Measurements from ENCODE around the gene DTNB. TPM values are rescaled to one million over a fixed set of nuclear protein-coding genes. Genes with fewer than 3 reads are reported as not detected.

DTNB gene
- total and polyA plus RNA-seq, 2 of the 4 experiments (the other 2 are of a cell fraction), result 3.8 to 5.3 TPM

DNA sequence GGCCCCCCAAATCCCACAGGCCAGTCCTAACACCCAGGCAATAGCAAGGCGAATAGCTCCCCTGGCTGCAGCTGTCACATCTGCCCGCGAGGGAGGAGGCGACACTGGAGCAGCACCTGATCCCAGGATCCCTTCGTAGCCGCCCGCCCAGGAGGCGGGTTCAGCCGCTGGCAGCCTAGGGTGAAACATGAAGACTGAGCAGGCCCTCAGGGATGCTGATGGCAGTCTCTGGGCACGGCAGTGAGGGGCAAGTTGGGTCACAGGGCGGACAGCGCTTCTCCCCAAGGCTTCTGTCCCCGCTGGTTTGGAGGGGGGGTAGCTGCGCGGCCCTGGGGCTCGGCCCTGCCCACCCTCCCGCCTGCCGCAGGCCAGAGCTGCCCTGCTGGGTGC is 333.6 kb downstream of the DTNB start:
- H3K4ac ChIP-seq (ENCODE audit: low read depth, low read length), result no peak overlapping the region
- no peak overlapping the region for H2BK20ac ChIP-seq (ENCODE audit: low read depth, low read length)
- no peak overlapping the region for H3K18ac ChIP-seq (ENCODE audit: low read depth, low read length)
- no peak overlapping the region for H4K91ac ChIP-seq (ENCODE audit: insufficient read depth, low read depth, low read length)
- no peak overlapping the region for H3K23ac ChIP-seq (ENCODE audit: low read depth, low read length)
- H4K20me1 ChIP-seq (ENCODE audit: insufficient read depth, low read length), result peaks cover 49% of the 10 kb centered on the region
- ChIA-PET CTCF (no interaction called here), POLR2A (ENCODE audit: unreplicated experiment) (no interaction called here)
- no peak overlapping the region for H2BK15ac ChIP-seq (ENCODE audit: low read depth, low read length)
- H3K27me3 ChIP-seq (ENCODE audit: control insufficient read depth, insufficient read depth, low read length), result no peaks in the 10 kb centered on the region
- no peak overlapping the region; the same call in 1 of the 2 replicates for H3K4me2 ChIP-seq (ENCODE audit: low read depth, low read length)
- no peak overlapping the region for H4K5ac ChIP-seq (ENCODE audit: low read depth, low read length)
- H2BK5ac ChIP-seq (ENCODE audit: low read depth, low read length, poor library complexity, severe bottlenecking), result no peak overlapping the region
- H3K4me3 ChIP-seq (ENCODE audit: insufficient read depth, low read depth, low read length), result no peak overlapping the region; the same call in 1 of the 2 replicates
- intact Hi-C loops (cut with micrococcal nuclease) (no loop called here), dilution Hi-C loops (cut with HindIII; ENCODE audit: low sequenced_read_pairs, unreplicated experiment) (no loop called here), in situ Hi-C loops (cut with MboI; ENCODE audit: low sequenced_read_pairs) (no loop called here)
- H3K9ac ChIP-seq (ENCODE audit: low read depth, low read length), result no peak overlapping the region
- 33% methylated on average over 2 of the region's 18 CpGs; no CpG with 5 or more reads in 1 of the 2 experiments for WGBS, 2 experiments (ENCODE audit: extremely low coverage in 2 of 2, insufficient read length in 1 of 2)
- H4K8ac ChIP-seq (ENCODE audit: low read depth in 2 of 2, low read length in 2 of 2), result no peak overlapping the region
- H2BK120ac ChIP-seq (ENCODE audit: low read depth, low read length), result no peak overlapping the region
- no peak overlapping the region for H3K14ac ChIP-seq (replicated peaks; ENCODE audit: low read depth, low read length)
- H3K4me1 ChIP-seq (ENCODE audit: control insufficient read depth, insufficient read depth, low read length), result peaks cover 8% of the 10 kb centered on the region; the same call in 1 of the 2 replicates
- no TSS peak for BruUV-seq (replicated peaks)
- no peaks in the 10 kb centered on the region; the same call in 1 of the 2 replicates for H3K9me1 ChIP-seq (ENCODE audit: insufficient read depth, low read length)
- no peak overlapping the region for H2AK9ac ChIP-seq (replicated peaks; ENCODE audit: low read depth, low read length, poor library complexity)
- no peak for DNase-seq
- no peak for ATAC-seq (ENCODE audit: low read depth)
- TF ChIP-seq MAFK (IDR thresholded peaks at IDR 0.05; ENCODE audit: low read depth, low read length) (no peak), BHLHE40 (IDR thresholded peaks at IDR 0.05; ENCODE audit: low read depth, low read length) (no peak), CEBPB (IDR thresholded peaks at IDR 0.05; ENCODE audit: low read depth, low read length) (no peak), POLR2A (IDR thresholded peaks at IDR 0.05; ENCODE audit: low read depth, low read length) (no peak), CHD1 (IDR thresholded peaks at IDR 0.05; ENCODE audit: low read depth, low read length) (no peak), RCOR1 (IDR thresholded peaks at IDR 0.05; ENCODE audit: insufficient replicate concordance, low read length) (no peak), RAD21 (IDR thresholded peaks at IDR 0.05; ENCODE audit: low read length) (no peak), MAZ (IDR thresholded peaks at IDR 0.05; ENCODE audit: borderline replicate concordance, low read depth, low read length) (no peak), RFX5 (IDR thresholded peaks at IDR 0.05; ENCODE audit: low read depth, low read length) (no peak), SMC3 (IDR thresholded peaks at IDR 0.05; ENCODE audit: low read depth, low read length) (no peak), NFE2L2 (IDR thresholded peaks at IDR 0.05; ENCODE audit: low read depth, low read length) (no peak), MXI1 (IDR thresholded peaks at IDR 0.05; ENCODE audit: borderline replicate concordance, low read depth, low read length) (no peak), FOS (IDR thresholded peaks at IDR 0.05; ENCODE audit: low read depth, low read length) (no peak)
- TF ChIP-seq, protein P1, sequence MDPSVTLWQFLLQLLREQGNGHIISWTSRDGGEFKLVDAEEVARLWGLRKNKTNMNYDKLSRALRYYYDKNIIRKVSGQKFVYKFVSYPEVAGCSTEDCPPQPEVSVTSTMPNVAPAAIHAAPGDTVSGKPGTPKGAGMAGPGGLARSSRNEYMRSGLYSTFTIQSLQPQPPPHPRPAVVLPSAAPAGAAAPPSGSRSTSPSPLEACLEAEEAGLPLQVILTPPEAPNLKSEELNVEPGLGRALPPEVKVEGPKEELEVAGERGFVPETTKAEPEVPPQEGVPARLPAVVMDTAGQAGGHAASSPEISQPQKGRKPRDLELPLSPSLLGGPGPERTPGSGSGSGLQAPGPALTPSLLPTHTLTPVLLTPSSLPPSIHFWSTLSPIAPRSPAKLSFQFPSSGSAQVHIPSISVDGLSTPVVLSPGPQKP (IDR thresholded peaks at IDR 0.05; ENCODE audit: borderline replicate concordance, low read depth, low read length), result no peak
- TF ChIP-seq, protein P2, sequence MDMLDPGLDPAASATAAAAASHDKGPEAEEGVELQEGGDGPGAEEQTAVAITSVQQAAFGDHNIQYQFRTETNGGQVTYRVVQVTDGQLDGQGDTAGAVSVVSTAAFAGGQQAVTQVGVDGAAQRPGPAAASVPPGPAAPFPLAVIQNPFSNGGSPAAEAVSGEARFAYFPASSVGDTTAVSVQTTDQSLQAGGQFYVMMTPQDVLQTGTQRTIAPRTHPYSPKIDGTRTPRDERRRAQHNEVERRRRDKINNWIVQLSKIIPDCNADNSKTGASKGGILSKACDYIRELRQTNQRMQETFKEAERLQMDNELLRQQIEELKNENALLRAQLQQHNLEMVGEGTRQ (IDR thresholded peaks at IDR 0.05; ENCODE audit: low read depth, low read length), result no peak
- TF ChIP-seq, protein P3, sequence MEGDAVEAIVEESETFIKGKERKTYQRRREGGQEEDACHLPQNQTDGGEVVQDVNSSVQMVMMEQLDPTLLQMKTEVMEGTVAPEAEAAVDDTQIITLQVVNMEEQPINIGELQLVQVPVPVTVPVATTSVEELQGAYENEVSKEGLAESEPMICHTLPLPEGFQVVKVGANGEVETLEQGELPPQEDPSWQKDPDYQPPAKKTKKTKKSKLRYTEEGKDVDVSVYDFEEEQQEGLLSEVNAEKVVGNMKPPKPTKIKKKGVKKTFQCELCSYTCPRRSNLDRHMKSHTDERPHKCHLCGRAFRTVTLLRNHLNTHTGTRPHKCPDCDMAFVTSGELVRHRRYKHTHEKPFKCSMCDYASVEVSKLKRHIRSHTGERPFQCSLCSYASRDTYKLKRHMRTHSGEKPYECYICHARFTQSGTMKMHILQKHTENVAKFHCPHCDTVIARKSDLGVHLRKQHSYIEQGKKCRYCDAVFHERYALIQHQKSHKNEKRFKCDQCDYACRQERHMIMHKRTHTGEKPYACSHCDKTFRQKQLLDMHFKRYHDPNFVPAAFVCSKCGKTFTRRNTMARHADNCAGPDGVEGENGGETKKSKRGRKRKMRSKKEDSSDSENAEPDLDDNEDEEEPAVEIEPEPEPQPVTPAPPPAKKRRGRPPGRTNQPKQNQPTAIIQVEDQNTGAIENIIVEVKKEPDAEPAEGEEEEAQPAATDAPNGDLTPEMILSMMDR (conservative IDR thresholded peaks at IDR 0.05; ENCODE audit: low read depth, low read length), result no peak
- H2AK5ac ChIP-seq (ENCODE audit: low read depth, low read length), result no peak overlapping the region
- no peaks in the 10 kb centered on the region for H3K9me3 ChIP-seq (ENCODE audit: control insufficient read depth, insufficient read depth, low read length)
- peaks cover 0 to 44% of the 10 kb centered on the region in 2 experiments; a peak in 3 of 4 replicates for H3K79me1 ChIP-seq (ENCODE audit: low read depth in 1 of 2, low read length in 2 of 2)
- H3K56ac ChIP-seq (ENCODE audit: extremely low read depth, insufficient read depth, low read length), result no peak overlapping the region
- no peak overlapping the region for H3K27ac ChIP-seq (ENCODE audit: insufficient read depth, low read length)
- no peaks in the 10 kb centered on the region for H3K36me3 ChIP-seq (ENCODE audit: control insufficient read depth, insufficient read depth, low read length)
- H2AFZ ChIP-seq (replicated peaks; ENCODE audit: low read length, poor library complexity), result peak overlapping the region; percentile 51
